WERI-Rb-1 (cell line): ENCODE data around the gene NHLRC4.
A peak's percentile ranks its signal among the peaks of the same experiment; 100 is the strongest.

Source experiments
- DNase-seq: peaks from one replicate; pipeline ENCODE4 v3.0.0-alpha.2; 2020
- H3K27ac ChIP-seq: fragments of 250-450 bp; sonication (Bioruptor Pico); 2 replicates; pipeline ENCODE4 v1.5.1; 2020; ENCODE audit warnings: mild to moderate bottlenecking, moderate library complexity
- H3K27me3 ChIP-seq: fragments of 250-450 bp; sonication (Bioruptor Pico); 2 replicates; pipeline ENCODE4 v1.5.1; 2021; ENCODE audit warnings: mild to moderate bottlenecking, low read depth, moderate library complexity; ENCODE audit not compliant: insufficient read depth, severe bottlenecking
- H3K36me3 ChIP-seq: fragments of 250-450 bp; sonication (Bioruptor Pico); 2 replicates; pipeline ENCODE4 v1.5.1; 2020; ENCODE audit warnings: mild to moderate bottlenecking, moderate library complexity
- H3K4me3 ChIP-seq: 2 replicates; pipeline ENCODE4 v1.5.1; 2011; ENCODE audit warnings: low read depth, mild to moderate bottlenecking, control low read depth, low read length
- H3K9me3 ChIP-seq: fragments of 250-450 bp; sonication (Bioruptor Pico); 2 replicates; pipeline ENCODE4 v1.5.1; 2021; ENCODE audit warnings: mild to moderate bottlenecking, moderate library complexity; ENCODE audit not compliant: severe bottlenecking
- TF ChIP-seq, protein P1 (sequence below): IDR thresholded peaks from 2 replicates; pipeline ENCODE4 v1.5.1; 2011; ENCODE audit warnings: low read depth, mild to moderate bottlenecking, control low read depth, inconsistent platforms, low read length

NHLRC4 gene

DNA sequence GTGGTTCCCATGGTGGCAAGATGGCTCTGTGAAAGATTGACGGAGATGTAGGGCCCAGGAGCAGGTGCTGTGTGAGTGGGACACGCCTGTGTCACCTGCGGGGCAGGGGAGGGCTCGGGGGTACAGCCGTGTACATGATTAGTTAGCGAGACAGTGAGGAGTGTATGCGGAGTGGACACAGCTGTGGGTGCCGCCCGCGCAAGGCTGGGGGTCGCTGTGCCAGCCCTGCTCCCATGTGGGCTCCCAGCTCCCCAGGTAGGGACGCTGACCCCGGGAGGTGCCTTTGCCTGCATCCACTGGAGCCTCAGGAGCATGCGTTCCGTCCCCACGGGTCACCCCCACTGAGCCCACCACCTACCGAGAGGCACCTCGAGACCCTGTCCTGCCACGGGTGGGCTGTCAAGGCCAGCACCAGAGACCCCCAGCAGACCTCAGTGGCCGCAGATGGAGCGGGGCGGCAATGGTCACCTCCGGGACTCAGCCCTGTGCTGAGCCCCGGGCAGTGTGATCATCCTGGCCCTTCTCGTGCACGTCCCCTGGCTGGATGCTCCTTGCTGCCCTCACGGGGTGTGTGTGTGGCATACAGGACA lies 31.9 kb upstream of the NHLRC4 start:
- no peak for DNase-seq
- H3K27ac ChIP-seq: no peak overlapping the region

DNA sequence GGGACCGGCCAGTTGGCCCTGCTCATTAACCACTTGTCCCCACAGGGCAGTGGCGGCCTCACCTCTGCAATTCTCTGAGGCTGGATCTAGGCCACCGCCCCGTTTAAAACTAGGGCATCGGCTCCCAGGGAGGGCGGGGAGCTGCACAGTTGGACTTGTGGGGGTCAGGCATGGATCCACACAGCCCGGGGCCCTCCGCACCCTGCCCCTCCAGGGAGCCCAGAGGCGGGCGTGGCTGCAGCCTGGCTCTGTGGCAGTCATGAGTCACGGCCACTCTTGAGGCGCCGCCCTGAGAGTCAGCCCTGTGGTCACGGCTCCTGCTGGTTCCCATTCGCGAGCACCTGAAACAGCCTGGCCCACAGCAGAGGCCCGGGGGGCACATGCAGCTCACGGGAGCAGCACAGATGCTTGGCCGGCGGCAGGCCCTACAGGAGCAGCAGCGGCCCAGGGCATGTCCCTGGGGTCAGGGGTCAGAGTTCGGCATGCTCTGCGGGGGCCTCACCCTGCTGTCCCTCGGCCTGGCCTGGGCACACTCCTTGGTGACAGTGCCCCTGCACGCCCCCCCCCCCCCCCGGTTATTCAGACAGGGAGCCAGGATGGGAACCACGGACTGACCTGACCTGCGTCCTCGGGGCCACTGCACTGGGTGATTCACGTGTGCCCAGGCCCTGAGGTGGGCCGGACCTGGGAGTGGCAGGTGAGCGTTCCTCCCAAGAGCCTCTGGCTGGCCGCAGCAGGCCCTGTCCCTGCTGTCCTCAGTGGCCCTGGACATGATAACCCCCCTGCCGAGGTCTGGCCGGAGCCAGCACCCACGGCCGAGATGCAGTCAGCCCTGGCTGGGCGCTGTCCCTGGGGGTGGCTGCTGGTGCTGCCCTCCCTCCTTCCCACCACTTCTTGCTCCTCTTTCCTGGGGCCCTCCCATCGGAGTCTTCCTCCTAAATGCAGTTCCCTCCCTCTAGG lies 31.1 kb upstream of the NHLRC4 start:
- H3K27ac ChIP-seq: no peak overlapping the region
- TF ChIP-seq, protein P1, sequence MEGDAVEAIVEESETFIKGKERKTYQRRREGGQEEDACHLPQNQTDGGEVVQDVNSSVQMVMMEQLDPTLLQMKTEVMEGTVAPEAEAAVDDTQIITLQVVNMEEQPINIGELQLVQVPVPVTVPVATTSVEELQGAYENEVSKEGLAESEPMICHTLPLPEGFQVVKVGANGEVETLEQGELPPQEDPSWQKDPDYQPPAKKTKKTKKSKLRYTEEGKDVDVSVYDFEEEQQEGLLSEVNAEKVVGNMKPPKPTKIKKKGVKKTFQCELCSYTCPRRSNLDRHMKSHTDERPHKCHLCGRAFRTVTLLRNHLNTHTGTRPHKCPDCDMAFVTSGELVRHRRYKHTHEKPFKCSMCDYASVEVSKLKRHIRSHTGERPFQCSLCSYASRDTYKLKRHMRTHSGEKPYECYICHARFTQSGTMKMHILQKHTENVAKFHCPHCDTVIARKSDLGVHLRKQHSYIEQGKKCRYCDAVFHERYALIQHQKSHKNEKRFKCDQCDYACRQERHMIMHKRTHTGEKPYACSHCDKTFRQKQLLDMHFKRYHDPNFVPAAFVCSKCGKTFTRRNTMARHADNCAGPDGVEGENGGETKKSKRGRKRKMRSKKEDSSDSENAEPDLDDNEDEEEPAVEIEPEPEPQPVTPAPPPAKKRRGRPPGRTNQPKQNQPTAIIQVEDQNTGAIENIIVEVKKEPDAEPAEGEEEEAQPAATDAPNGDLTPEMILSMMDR: no peak
- peaks cover 14% of the 10 kb centered on the region for H3K36me3 ChIP-seq
- no peak overlapping the region for H3K4me3 ChIP-seq
- H3K9me3 ChIP-seq: no peaks in the 10 kb centered on the region
- no peaks in the 10 kb centered on the region for H3K27me3 ChIP-seq
- DNase-seq: no peak

More for the DNA sequence above, 31.9 kb upstream of the NHLRC4 start:
- TF ChIP-seq, protein P1: no peak
- Histone ChIP-seq H3K27me3 (no peaks in the 10 kb centered on the region), H3K36me3 (peaks cover 22% of the 10 kb centered on the region), H3K4me3 (no peak overlapping the region), H3K9me3 (no peaks in the 10 kb centered on the region)

DNA sequence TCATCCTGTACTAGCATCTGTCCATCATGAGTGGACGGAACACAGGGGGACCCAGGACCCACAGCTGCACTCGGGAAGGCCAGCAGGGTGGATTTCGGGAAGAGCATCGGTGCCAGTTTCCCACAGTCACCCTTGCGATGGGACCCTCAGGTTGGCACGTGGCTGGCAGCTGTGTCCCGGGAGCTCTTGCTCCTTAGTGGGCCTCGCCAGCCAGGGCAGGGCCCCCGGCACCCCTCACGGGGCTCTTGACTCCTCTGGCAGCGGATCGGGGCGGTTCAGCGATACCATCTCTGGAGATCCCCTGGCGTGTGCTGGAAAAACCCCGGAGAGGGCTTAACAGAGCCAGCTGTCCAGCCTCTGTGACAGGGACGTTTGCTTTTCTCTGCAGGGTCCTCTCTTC lies 30.1 kb upstream of the NHLRC4 start:
- Histone ChIP-seq H3K4me3 (no peak overlapping the region), H3K36me3 (peaks cover 12% of the 10 kb centered on the region), H3K27ac (no peak overlapping the region), H3K27me3 (no peaks in the 10 kb centered on the region), H3K9me3 (no peaks in the 10 kb centered on the region)
- TF ChIP-seq, protein P1: no peak
- DNase-seq: no peak

DNA sequence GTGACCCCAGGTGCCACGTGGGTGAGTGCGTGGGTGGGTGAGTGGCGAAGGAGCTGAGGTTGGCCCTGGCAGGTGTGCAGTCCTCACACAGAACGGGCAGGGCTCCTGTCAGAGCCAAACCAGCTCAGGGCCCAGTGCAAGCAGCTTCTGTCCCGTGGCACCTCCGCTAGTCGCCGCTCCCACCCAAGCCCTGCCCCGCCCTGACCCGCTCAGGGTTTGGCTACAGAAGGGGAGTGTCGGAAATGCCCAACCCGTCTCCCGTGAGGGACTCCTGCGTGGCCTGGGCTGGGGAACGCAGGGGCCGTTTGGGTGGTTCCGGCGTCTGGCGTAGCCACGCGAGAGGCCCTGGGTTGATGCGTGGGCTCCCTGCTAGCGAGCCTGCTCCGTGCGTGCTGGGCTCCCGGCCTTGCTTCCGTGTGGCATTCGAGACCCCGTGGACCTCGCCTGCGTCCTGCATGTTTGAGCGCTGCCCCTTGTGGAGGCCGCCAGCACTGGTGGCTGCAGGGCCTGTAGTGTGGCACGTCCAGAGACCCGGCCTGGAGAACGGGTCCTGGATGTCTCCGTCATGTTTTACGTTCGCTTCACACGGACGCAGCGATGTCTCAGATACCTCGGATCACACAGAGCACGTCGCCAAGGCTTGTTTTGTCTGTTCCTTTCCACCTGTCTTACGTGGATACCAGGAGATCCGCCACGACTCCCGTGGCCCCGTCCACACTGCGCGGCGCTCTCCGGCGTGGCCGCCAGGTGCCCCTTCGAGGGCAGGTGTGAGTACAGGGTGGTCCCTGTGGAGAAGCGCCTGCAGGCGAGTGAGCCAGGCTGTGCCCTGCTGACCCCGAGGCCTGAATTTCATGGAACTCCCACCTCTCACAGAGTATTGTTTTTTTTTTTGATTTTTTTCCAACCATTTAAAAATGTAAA lies 29.1 kb upstream of the NHLRC4 start:
- Histone ChIP-seq H3K27ac (no peak overlapping the region), H3K9me3 (no peaks in the 10 kb centered on the region), H3K36me3 (peaks cover 12% of the 10 kb centered on the region), H3K27me3 (no peaks in the 10 kb centered on the region), H3K4me3 (no peak overlapping the region)
- no peak for DNase-seq
- TF ChIP-seq, protein P1: peak; percentile 48

DNA sequence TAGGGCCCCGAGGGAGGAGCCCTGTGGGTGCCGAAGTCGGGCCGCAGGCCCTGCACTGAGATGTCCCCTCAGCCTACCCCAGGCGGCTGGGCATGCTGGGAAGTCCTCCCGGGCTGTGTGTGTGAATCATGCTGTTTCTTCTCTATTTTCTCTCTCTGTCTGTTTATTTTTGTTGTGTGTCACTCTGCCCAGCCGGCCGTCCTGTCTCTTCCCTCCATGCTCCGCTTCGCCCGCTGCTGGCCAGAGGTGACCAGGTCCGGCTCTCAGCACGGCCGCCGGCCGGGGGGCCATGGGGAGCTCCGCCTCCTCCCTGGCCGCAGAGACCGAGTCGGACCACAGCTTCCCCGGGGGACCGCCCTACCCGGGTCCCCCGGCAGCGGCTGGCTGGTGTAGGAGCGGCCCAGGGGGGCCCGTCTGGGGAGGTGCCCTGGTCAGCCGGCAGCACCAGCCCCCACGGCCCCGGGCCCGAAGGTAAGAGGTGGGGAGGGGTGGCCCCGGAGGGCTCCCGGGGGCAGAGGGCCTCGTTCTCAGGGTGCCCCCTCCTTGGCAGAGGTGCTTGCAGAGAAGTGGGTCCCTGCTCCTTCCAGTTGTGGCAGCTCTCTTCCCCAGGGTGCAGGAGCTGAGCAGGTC lies 26.8 kb upstream of the NHLRC4 start:
- Histone ChIP-seq H3K36me3 (peaks cover 12% of the 10 kb centered on the region), H3K4me3 (no peak overlapping the region), H3K27ac (no peak overlapping the region), H3K9me3 (no peaks in the 10 kb centered on the region), H3K27me3 (no peaks in the 10 kb centered on the region)
- TF ChIP-seq, protein P1: no peak
- no peak for DNase-seq
